Keratinocyte (primary cell): Measurements from ENCODE around the gene ATP2B2. TPM values are rescaled to one million over a fixed set of nuclear protein-coding genes. Genes with fewer than 3 reads are reported as not detected.

ENCODE experiments used
- DNase-seq: peaks from one replicate; pipeline ENCODE4 v3.0.0-alpha.2; 2011; ENCODE audit warnings: low read depth, missing footprints, low spot score
- FAIRE-seq: peaks from 2 replicates; lab custom pipeline; 2011; peaks lifted over from hg19 to GRCh38; lab: Jason Lieb, UNC
- H2AFZ ChIP-seq: 2 replicates; pipeline ENCODE4 v1.6.0; 2012; ENCODE audit warnings: low read length, control low read depth, inconsistent platforms; ENCODE audit not compliant: control insufficient read depth
- H3K27ac ChIP-seq: 2 replicates; pipeline ENCODE4 v1.5.1; 2011; ENCODE audit warnings: low read length; ENCODE audit not compliant: control insufficient read depth, insufficient read depth
- H3K27me3 ChIP-seq: 3 replicates; pipeline ENCODE4 v1.6.0; 2011; ENCODE audit warnings: low read length; ENCODE audit not compliant: control insufficient read depth, insufficient read depth; ENCODE audit errors: extremely low read depth
- H3K36me3 ChIP-seq, 2 experiments: 2 replicates in 1 of 2; 3 replicates in 1 of 2; pipeline ENCODE4 v1.5.1; 2011; ENCODE audit warnings: low read length in 2 of 2, mild to moderate bottlenecking in 1 of 2; ENCODE audit not compliant: control insufficient read depth in 2 of 2, insufficient read depth in 2 of 2; ENCODE audit errors: extremely low read depth in 1 of 2
- H3K4me1 ChIP-seq: 3 replicates; pipeline ENCODE4 v1.5.1; 2011; ENCODE audit warnings: low read length; ENCODE audit not compliant: control insufficient read depth, insufficient read depth; ENCODE audit errors: extremely low read depth
- H3K4me2 ChIP-seq: 3 replicates; pipeline ENCODE4 v1.6.0; 2011; ENCODE audit warnings: low read depth, low read length; ENCODE audit not compliant: control insufficient read depth, insufficient read depth; ENCODE audit errors: extremely low read depth
- H3K4me3 ChIP-seq, 3 experiments: fragments of 200-600 bp in 1 of 3; sonication (generic) in 1 of 3; 2 replicates in 2 of 3; 3 replicates in 1 of 3; pipeline ENCODE4 v1.5.1; 2011 to 2016; ENCODE audit warnings: low read length in 3 of 3, mild to moderate bottlenecking in 3 of 3, control low read depth in 2 of 3, inconsistent platforms in 1 of 3, low read depth in 1 of 3, mixed read lengths in 1 of 3, mixed run types in 1 of 3, moderate library complexity in 1 of 3; ENCODE audit not compliant: control insufficient read depth in 2 of 3, insufficient read depth in 2 of 3; ENCODE audit errors: extremely low read depth in 1 of 3
- H3K79me2 ChIP-seq: 2 replicates; pipeline ENCODE4 v1.6.0; 2012; ENCODE audit warnings: low read length; ENCODE audit not compliant: control insufficient read depth, insufficient read depth
- H3K9ac ChIP-seq: 3 replicates; pipeline ENCODE4 v1.6.0; 2011; ENCODE audit warnings: low read length; ENCODE audit not compliant: control insufficient read depth, insufficient read depth; ENCODE audit errors: extremely low read depth
- H3K9me1 ChIP-seq: 3 replicates; pipeline ENCODE4 v1.6.0; 2011; ENCODE audit warnings: low read length; ENCODE audit not compliant: control insufficient read depth, insufficient read depth; ENCODE audit errors: extremely low read depth
- H3K9me3 ChIP-seq: 2 replicates; pipeline ENCODE4 v1.5.1; 2012; ENCODE audit warnings: low read depth, low read length; ENCODE audit not compliant: control insufficient read depth
- H4K20me1 ChIP-seq: 3 replicates; pipeline ENCODE4 v1.6.0; 2011; ENCODE audit warnings: low read length; ENCODE audit not compliant: control insufficient read depth, insufficient read depth; ENCODE audit errors: extremely low read depth
- CTCF ChIP-seq, 3 experiments: IDR thresholded peaks in 1 of 3; conservative IDR thresholded peaks in 1 of 3; optimal IDR thresholded peaks in 1 of 3; 2 replicates in 2 of 3; 3 replicates in 1 of 3; pipeline versions ENCODE3 to v1.5.1; 2011; ENCODE audit warnings: low read length in 3 of 3, mild to moderate bottlenecking in 3 of 3, moderate library complexity in 2 of 3, control low read depth in 1 of 3, inconsistent platforms in 1 of 3; ENCODE audit not compliant: insufficient read depth in 2 of 3; ENCODE audit errors: extremely low read depth in 1 of 3
- EZH2 ChIP-seq: IDR thresholded peaks from one replicate; pipeline ENCODE4 v1.6.1; 2012; ENCODE audit warnings: inconsistent platforms, mild to moderate bottlenecking, low read length, moderate library complexity
- dilution Hi-C: fragments of 300-500 bp; cut with MboI; formaldehyde crosslinking; loops from one replicate; pipeline ENCODE4 v1.7.0; 2020; ENCODE audit warnings: low sequenced_read_pairs; ENCODE audit not compliant: extremely low pct_ligation_motif_present
- polyA plus RNA-seq, 5 experiments: library from polyadenylated mRNA; depleted of rRNA in 3 of 5; stranded (reverse) in 3 of 5; stranded (forward) in 1 of 5; unstranded in 1 of 5; fragments of >200 nt; gene quantifications; 1 replicate in 1 of 5; 2 replicates in 3 of 5; 3 replicates in 1 of 5; pipeline versions ENCODE4 v1.2.1 to v1.2.3, GENCODE V29; 2011 to 2012; ENCODE audit warnings: missing spikeins in 2 of 5, low read depth in 1 of 5, low replicate concordance in 1 of 5

Gene ATP2B2
- polyA plus RNA-seq, 1 donor (not counting 4 experiments of a cell fraction or from before 2014, with no cell fraction given) = not detected

DNA sequence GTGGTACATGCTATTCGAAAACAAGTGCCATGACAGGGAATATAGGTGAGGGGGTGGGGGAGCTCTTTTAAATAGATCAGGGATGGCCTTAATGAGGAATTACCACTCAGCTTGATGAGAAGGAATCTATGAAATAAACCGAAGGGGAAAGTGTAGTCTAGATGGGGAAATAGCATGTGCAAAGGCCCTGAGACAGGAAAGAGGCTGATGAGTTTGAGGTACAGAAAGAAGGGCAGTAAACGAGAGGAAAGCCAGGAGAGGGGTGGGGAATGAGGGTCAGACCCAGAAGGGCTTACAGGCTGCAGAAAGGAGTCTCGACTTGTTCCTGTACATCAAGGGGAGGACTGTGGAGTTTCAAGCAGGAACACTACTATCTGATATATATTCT, 12.2 kb downstream of the ATP2B2 start:
- dilution Hi-C loops = no loop called here
- Histone ChIP-seq H3K4me1 (peaks cover 2% of the 10 kb centered on the region), H2AFZ (no peak overlapping the region), H3K79me2 (no peaks in the 10 kb centered on the region), H3K36me3 (no peaks in the 10 kb centered on the region), H3K27me3 (peaks cover 27% of the 10 kb centered on the region), H3K9me3 (no peaks in the 10 kb centered on the region), H3K9ac (no peak overlapping the region), H3K4me3 (no peak overlapping the region), H3K9me1 (no peaks in the 10 kb centered on the region), H3K4me2 (no peak overlapping the region), H4K20me1 (no peaks in the 10 kb centered on the region), H3K27ac (no peak overlapping the region)
- DNase-seq (no peak), FAIRE-seq (no peak)
- no peak for TF ChIP-seq CTCF (optimal IDR thresholded peaks at IDR 0.05 in 1 of 3, IDR thresholded peaks at IDR 0.05 in 1 of 3, conservative IDR thresholded peaks at IDR 0.05 in 1 of 3; ENCODE audit: extremely low read depth in 1 of 3, insufficient read depth in 2 of 3, low read length in 3 of 3)
- TF ChIP-seq EZH2 = no peak

DNA sequence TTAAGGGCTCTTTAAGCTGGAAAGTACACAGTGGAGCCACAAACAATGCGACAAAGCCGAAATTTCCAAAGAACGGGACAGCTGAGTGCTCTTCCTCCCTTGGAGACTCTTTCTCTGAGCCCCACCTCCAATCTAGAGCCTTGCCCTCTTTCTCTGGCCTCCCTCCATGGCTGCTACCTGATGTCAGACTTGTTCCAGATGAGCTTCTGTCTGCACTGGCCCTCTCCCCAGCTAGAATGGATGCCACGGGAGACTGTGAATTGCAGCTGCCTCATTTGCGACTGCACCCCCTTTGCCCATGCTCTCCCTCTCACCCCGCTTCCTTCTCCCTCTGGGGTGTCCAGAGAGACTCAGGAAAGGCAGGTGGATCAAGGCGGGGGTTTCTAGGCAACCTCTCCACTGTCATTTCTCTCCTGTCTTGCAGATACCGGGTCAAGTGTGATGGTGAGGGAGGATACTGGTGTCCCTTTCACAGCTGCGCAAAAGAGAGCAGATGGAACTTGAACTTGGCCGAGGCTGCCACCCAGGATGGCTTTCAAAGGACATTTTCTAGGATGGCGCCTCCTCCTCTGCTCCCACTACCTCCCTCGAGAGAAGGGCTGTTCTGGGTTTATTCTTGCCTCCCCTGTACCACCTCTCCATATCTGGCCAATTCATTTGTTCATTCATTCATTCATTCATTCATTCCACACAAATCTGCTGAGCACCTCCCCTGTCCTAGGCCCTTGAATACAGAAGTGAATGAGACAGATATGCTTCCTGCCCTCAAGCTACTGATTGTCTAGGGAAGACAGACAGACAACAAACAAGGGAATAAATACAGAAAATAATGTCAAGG, 12.8 kb downstream of the ATP2B2 start:
- DNase-seq (no peak), FAIRE-seq (no peak)
- Histone ChIP-seq H3K4me1 (peaks cover 2% of the 10 kb centered on the region), H3K9ac (no peak overlapping the region), H3K79me2 (no peaks in the 10 kb centered on the region), H3K4me2 (no peak overlapping the region), H2AFZ (no peak overlapping the region), H3K36me3 (no peaks in the 10 kb centered on the region), H3K27me3 (peaks cover 27% of the 10 kb centered on the region), H3K27ac (no peak overlapping the region), H3K9me1 (no peaks in the 10 kb centered on the region), H3K4me3 (no peak overlapping the region), H4K20me1 (no peaks in the 10 kb centered on the region), H3K9me3 (no peaks in the 10 kb centered on the region)
- dilution Hi-C loops = no loop called here
- TF ChIP-seq CTCF (optimal IDR thresholded peaks at IDR 0.05 in 1 of 3, IDR thresholded peaks at IDR 0.05 in 1 of 3, conservative IDR thresholded peaks at IDR 0.05 in 1 of 3; ENCODE audit: extremely low read depth in 1 of 3, insufficient read depth in 2 of 3, low read length in 3 of 3) = no peak
- TF ChIP-seq EZH2 = no peak
